K562 (cell line): ENCODE data around the gene WEE1. TPM values are rescaled to one million over a fixed set of nuclear protein-coding genes. Genes with fewer than 3 reads are reported as not detected.

ENCODE experiments used
- CBX3 ChIP-seq, 2 experiments: IDR thresholded peaks; 1 replicate in 1 of 2; 2 replicates in 1 of 2; pipeline ENCODE4 v1.6.1; 2012; ENCODE audit warnings: inconsistent platforms in 2 of 2, low read length in 2 of 2, borderline replicate concordance in 1 of 2, control low read depth in 1 of 2
- FOXP4 ChIP-seq: sonication (generic); formaldehyde crosslinking; IDR thresholded peaks from 2 replicates; pipeline ENCODE4 v1.8.0; 2022; ENCODE audit warnings: mild to moderate bottlenecking, missing genetic modification reagents, borderline replicate concordance
- ZNF407 ChIP-seq: fragments of 450-650 bp; IDR thresholded peaks from 2 replicates; pipeline ENCODE4 v1.6.1; 2016; ENCODE audit warnings: low read depth
- polyA plus RNA-seq, 8 experiments: library from polyadenylated mRNA; depleted of rRNA in 4 of 8; stranded (reverse) in 5 of 8; unstranded in 3 of 8; fragments of >200 nt; fragmentation: Nextera tagmentation in 2 of 8; fragmentation: Illumina TruSeq in 1 of 8; extraction: Ambion mirVana in 2 of 8; extraction: Trizol in 1 of 8; gene quantifications; 2 replicates each; pipeline versions ENCODE4 v1.2.1 to v1.2.3, GENCODE V29; 2011 to 2014; ENCODE audit warnings: inconsistent platforms in 1 of 8, missing spikeins in 1 of 8
- total RNA-seq, 7 experiments: library from RNA; depleted of rRNA in 6 of 7; stranded (reverse); fragments of >200 nt in 6 of 7; fragmentation: Illumina TruSeq in 2 of 7; extraction: Trizol in 2 of 7; gene quantifications; 2 replicates each; pipeline versions ENCODE4 v1.2.1 to v1.2.3, GENCODE V29; 2011 to 2021; ENCODE audit warnings: low replicate concordance in 1 of 7

The WEE1 gene
- total and polyA plus RNA-seq, 9 of the 15 experiments (the other 6 are each of a cell fraction or from before 2014, with no cell fraction given): 21.9 to 99.0 (median 67.4) TPM

- TF ChIP-seq FOXP4 (CRISPR knock-in tag): no peak
- TF ChIP-seq CBX3 (IDR thresholded peaks at IDR 0.05; ENCODE audit: borderline replicate concordance in 1 of 2, low read length in 2 of 2): no peak
- no peak for TF ChIP-seq ZNF407
- TF ChIP-seq, all 486 proteins: peak for 10
Observed at GRCh38 chr11:9617940-9618339, 44.5 kb downstream of the WEE1 start (continued).
